Measurements from ENCODE around the gene CMTM2. TPM values are rescaled to one million over a fixed set of nuclear protein-coding genes. Genes with fewer than 3 reads are reported as not detected.
A peak's percentile ranks its signal among the peaks of the same experiment; 100 is the strongest.
"Not testable (repeated sequence)": the region's sequence is repeated elsewhere in the genome, so short reads cannot be mapped to it uniquely, and the experiment has no call there.

CMTM2 gene
- total RNA-seq, 1 experiment from 2014 or later, result not detected

GRCh38 chr16:66552286-66553177 lies 26.7 kb upstream of the CMTM2 start, which contains the start of gene CKLF:
CKLF (plus strand) TSS chr16:66552576; CDS start chr16:66552716, 140 bp downstream.
- peak; percentile 90 for DNase-seq (ENCODE audit: extremely low read depth, low read depth)

- DNase-seq (ENCODE audit: extremely low read depth, low read depth), result no peak
Observed at GRCh38 chr16:66553223-66553622, 26.0 kb upstream of the CMTM2 start.

GRCh38 chr16:66554021-66554420 lies 25.2 kb upstream of the CMTM2 start:
- no peak for DNase-seq (ENCODE audit: extremely low read depth, low read depth)

GRCh38 chr16:66554495-66554894 lies 24.8 kb upstream of the CMTM2 start:
- no peak for DNase-seq (ENCODE audit: extremely low read depth, low read depth)

GRCh38 chr16:66560107-66560506 lies 19.2 kb upstream of the CMTM2 start:
- no peak for DNase-seq (ENCODE audit: extremely low read depth, low read depth)

- no peak for DNase-seq (ENCODE audit: extremely low read depth, low read depth)
Observed at GRCh38 chr16:66561381-66562080, 17.7 kb upstream of the CMTM2 start.

GRCh38 chr16:66562409-66562808 lies 16.9 kb upstream of the CMTM2 start:
- no peak for DNase-seq (ENCODE audit: extremely low read depth, low read depth)

GRCh38 chr16:66562986-66563385 lies 16.3 kb upstream of the CMTM2 start:
- DNase-seq (ENCODE audit: extremely low read depth, low read depth), result no peak

GRCh38 chr16:66563574-66564334 lies 15.5 kb upstream of the CMTM2 start:
- no peak for DNase-seq (ENCODE audit: extremely low read depth, low read depth)

GRCh38 chr16:66566051-66566901 lies 13.0 kb upstream of the CMTM2 start, which contains the start of gene CMTM1:
CMTM1 (plus strand) TSS chr16:66566439; CDS start chr16:66566514, 75 bp downstream.
- no peak for DNase-seq (ENCODE audit: extremely low read depth, low read depth)

- not testable (repeated sequence) for DNase-seq (ENCODE audit: extremely low read depth, low read depth)
Observed at GRCh38 chr16:66567270-66567669, 12.0 kb upstream of the CMTM2 start.

- DNase-seq (ENCODE audit: extremely low read depth, low read depth), result no peak
Observed at GRCh38 chr16:66568355-66568754, 10.9 kb upstream of the CMTM2 start.

GRCh38 chr16:66569131-66569530 lies 10.1 kb upstream of the CMTM2 start:
- DNase-seq (ENCODE audit: extremely low read depth, low read depth), result no peak

GRCh38 chr16:66569827-66570405 lies 9.3 kb upstream of the CMTM2 start:
- DNase-seq (ENCODE audit: extremely low read depth, low read depth), result no peak

GRCh38 chr16:66572356-66572755 lies 6.9 kb upstream of the CMTM2 start:
- DNase-seq (ENCODE audit: extremely low read depth, low read depth), result no peak

GRCh38 chr16:66574081-66574480 lies 5.2 kb upstream of the CMTM2 start:
- DNase-seq (ENCODE audit: extremely low read depth, low read depth), result no peak

GRCh38 chr16:66574531-66574930 lies 4.7 kb upstream of the CMTM2 start:
- DNase-seq (ENCODE audit: extremely low read depth, low read depth), result no peak

- no peak for DNase-seq (ENCODE audit: extremely low read depth, low read depth)
Observed at GRCh38 chr16:66575060-66575459, 4.2 kb upstream of the CMTM2 start.

GRCh38 chr16:66576296-66576695 lies 3.0 kb upstream of the CMTM2 start:
- no peak for DNase-seq (ENCODE audit: extremely low read depth, low read depth)
